Fibroblast of lung (primary cell): ENCODE measurements around the gene TNS1. TPM values are rescaled to one million over a fixed set of nuclear protein-coding genes. Genes with fewer than 3 reads are reported as not detected.

Experiments
- DNase-seq, 2 donors: peaks; one replicate each; pipeline versions ENCODE4 v3.0.0 to v3.0.0-alpha.2; 2010; ENCODE audit warnings: low read depth in 2 of 2
- H2AFZ ChIP-seq: 2 replicates; pipeline ENCODE4 v1.5.1; 2012; ENCODE audit warnings: low read length, control low read depth, inconsistent platforms
- H3K27ac ChIP-seq: 2 replicates; pipeline ENCODE4 v1.5.1; 2011; ENCODE audit warnings: low read length, control low read depth; ENCODE audit not compliant: insufficient read depth
- H3K27me3 ChIP-seq: 2 replicates; pipeline ENCODE4 v1.5.1; 2011; ENCODE audit warnings: mild to moderate bottlenecking, low read length; ENCODE audit not compliant: control insufficient read depth, insufficient read depth
- H3K36me3 ChIP-seq: 2 replicates; pipeline ENCODE4 v1.5.1; 2011; ENCODE audit warnings: low read length; ENCODE audit not compliant: control insufficient read depth, insufficient read depth
- H3K4me1 ChIP-seq: 2 replicates; pipeline ENCODE4 v1.5.1; 2011; ENCODE audit warnings: low read length; ENCODE audit not compliant: control insufficient read depth, insufficient read depth; ENCODE audit errors: extremely low read depth
- H3K4me2 ChIP-seq: 2 replicates; pipeline ENCODE4 v1.5.1; 2011; ENCODE audit warnings: low read length, control low read depth; ENCODE audit not compliant: insufficient read depth; ENCODE audit errors: extremely low read depth
- H3K4me3 ChIP-seq, 4 experiments: fragments of 200-600 bp in 1 of 4; sonication (generic) in 1 of 4; replicated peaks in 1 of 4; 2 replicates each; pipeline ENCODE4 v1.5.1; 2011 to 2016; ENCODE audit warnings: low read length in 4 of 4, low read depth in 3 of 4, mild to moderate bottlenecking in 3 of 4, control low read depth in 2 of 4, inconsistent platforms in 1 of 4, mixed read lengths in 1 of 4; ENCODE audit not compliant: insufficient read depth in 1 of 4; ENCODE audit errors: control extremely low read depth in 1 of 4
- H3K79me2 ChIP-seq: 2 replicates; pipeline ENCODE4 v1.5.1; 2012; ENCODE audit warnings: mild to moderate bottlenecking, low read length, inconsistent platforms; ENCODE audit not compliant: control insufficient read depth, insufficient read depth
- H3K9ac ChIP-seq: 2 replicates; pipeline ENCODE4 v1.5.1; 2011; ENCODE audit warnings: mild to moderate bottlenecking, low read length, control low read depth; ENCODE audit not compliant: insufficient read depth
- H3K9me3 ChIP-seq: 2 replicates; pipeline ENCODE4 v1.5.1; 2012; ENCODE audit warnings: low read depth, low read length; ENCODE audit not compliant: control insufficient read depth, insufficient read depth
- H4K20me1 ChIP-seq: 2 replicates; pipeline ENCODE4 v1.5.1; 2011; ENCODE audit warnings: low read length; ENCODE audit not compliant: control insufficient read depth, insufficient read depth; ENCODE audit errors: extremely low read depth
- EZH2 ChIP-seq: IDR thresholded peaks from 2 replicates; pipeline ENCODE4 v1.5.1; 2012; ENCODE audit warnings: low read length, control low read depth, mild to moderate bottlenecking; ENCODE audit errors: missing control alignments
- polyA plus RNA-seq, 2 donors: library from polyadenylated mRNA; depleted of rRNA in 1 of 2; stranded (reverse) in 1 of 2; unstranded in 1 of 2; fragments of >200 nt; gene quantifications; 2 replicates each; pipeline ENCODE4 v1.2.1, GENCODE V29; 2011 to 2012; ENCODE audit warnings: missing spikeins in 1 of 2
- total RNA-seq: library from RNA; depleted of rRNA; stranded (reverse); fragments of >200 nt; gene quantifications from 2 replicates; pipeline ENCODE4 v1.2.1, GENCODE V29; 2014
- TF ChIP-seq, protein P1 (sequence below), 2 donors: IDR thresholded peaks in 1 of 2; conservative IDR thresholded peaks in 1 of 2; 1 replicate in 1 of 2; 2 replicates in 1 of 2; pipeline ENCODE4 v1.5.1; 2011 to 2012; ENCODE audit warnings: low read length in 2 of 2, control low read depth in 1 of 2, inconsistent platforms in 1 of 2, low read depth in 1 of 2, mild to moderate bottlenecking in 1 of 2

TNS1 gene
- total and polyA plus RNA-seq, 2 donors (not counting 1 experiment from before 2014, with no cell fraction given) = 44.4 to 47.1 TPM

DNA sequence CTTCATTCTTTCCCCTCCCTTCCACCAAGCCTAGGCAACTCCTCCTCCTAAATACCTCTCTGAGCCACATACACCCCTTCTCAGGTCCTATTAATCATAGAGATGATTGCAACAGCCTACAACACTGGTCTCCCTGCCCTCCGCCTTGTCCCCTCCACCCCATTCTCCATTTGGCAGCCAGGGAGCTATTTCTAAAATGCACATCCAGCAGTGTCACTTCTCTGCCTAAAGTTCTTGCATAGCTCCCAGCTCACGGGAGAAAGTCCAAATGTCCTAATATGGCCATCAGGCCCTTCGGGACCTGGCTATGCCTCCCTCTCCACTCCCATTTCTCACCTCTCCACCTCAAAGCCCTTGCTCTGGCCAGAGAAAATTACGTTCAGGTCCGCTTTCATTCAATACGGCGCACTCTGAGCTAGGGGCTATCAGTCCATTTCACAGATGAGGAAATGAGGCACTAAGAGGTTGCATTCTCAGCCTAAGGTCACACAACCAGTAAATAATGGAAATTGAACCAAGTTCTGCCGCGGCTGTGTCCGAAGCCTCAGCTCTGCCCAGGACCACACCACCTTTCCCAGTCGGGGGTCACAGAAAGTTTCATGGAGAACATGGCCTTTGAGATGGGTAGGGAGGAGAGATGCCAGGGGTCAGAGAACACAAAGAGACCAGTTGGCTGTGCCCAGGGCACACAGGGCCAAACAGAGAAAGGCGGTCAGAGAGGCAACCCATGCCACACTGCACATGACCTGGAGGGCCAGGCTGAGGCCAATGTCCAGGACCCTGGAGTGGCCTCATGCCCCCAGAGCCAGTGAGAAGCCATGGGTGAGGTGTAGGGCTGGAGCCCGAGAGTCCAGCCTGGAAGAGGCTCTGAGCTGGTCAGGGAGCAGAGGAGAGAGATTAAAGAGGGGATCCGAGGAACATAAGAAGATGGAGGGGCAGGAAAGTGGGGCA, 72.8 kb downstream of the TNS1 start:
- Histone ChIP-seq H3K4me2 (no peak overlapping the region), H3K36me3 (peaks cover 2% of the 10 kb centered on the region), H4K20me1 (no peaks in the 10 kb centered on the region), H3K9ac (no peak overlapping the region), H3K79me2 (peaks cover 36% of the 10 kb centered on the region), H3K27ac (no peak overlapping the region), H3K4me3 (no peak overlapping the region), H3K4me1 (peaks cover 51% of the 10 kb centered on the region), H3K9me3 (no peaks in the 10 kb centered on the region), H2AFZ (no peak overlapping the region), H3K27me3 (no peaks in the 10 kb centered on the region)
- no peak for TF ChIP-seq EZH2
- TF ChIP-seq, protein P1, sequence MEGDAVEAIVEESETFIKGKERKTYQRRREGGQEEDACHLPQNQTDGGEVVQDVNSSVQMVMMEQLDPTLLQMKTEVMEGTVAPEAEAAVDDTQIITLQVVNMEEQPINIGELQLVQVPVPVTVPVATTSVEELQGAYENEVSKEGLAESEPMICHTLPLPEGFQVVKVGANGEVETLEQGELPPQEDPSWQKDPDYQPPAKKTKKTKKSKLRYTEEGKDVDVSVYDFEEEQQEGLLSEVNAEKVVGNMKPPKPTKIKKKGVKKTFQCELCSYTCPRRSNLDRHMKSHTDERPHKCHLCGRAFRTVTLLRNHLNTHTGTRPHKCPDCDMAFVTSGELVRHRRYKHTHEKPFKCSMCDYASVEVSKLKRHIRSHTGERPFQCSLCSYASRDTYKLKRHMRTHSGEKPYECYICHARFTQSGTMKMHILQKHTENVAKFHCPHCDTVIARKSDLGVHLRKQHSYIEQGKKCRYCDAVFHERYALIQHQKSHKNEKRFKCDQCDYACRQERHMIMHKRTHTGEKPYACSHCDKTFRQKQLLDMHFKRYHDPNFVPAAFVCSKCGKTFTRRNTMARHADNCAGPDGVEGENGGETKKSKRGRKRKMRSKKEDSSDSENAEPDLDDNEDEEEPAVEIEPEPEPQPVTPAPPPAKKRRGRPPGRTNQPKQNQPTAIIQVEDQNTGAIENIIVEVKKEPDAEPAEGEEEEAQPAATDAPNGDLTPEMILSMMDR (conservative IDR thresholded peaks at IDR 0.05 in 1 of 2, IDR thresholded peaks at IDR 0.05 in 1 of 2; ENCODE audit: low read depth in 1 of 2, low read length in 2 of 2) = no peak
- peak; percentile 65 to 93 for DNase-seq

DNA sequence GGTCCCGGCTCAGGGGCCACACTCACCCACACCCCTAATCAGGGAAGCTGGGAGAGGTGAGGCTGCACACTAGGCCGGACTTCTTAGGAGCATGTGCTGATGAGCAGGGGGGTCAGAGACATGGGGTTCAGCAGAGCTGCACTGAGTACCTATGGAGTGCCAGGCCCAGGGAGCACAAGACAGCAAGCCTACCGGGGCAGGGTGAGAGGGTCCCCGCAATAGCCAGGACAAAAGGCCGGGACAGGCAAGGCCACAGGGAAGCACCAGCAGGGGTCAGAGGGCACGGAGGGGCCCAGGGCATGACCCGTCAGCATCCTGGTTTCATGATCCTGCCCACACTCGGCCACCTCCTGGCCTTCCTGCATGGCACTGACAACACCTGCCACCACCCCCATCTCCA, 73.5 kb downstream of the TNS1 start:
- Histone ChIP-seq H4K20me1 (no peaks in the 10 kb centered on the region), H3K9ac (no peak overlapping the region), H3K27me3 (no peaks in the 10 kb centered on the region), H2AFZ (no peak overlapping the region), H3K4me3 (no peak overlapping the region), H3K9me3 (no peaks in the 10 kb centered on the region), H3K36me3 (peaks cover 2% of the 10 kb centered on the region), H3K27ac (no peak overlapping the region), H3K4me2 (no peak overlapping the region), H3K79me2 (peaks cover 38% of the 10 kb centered on the region), H3K4me1 (peaks cover 45% of the 10 kb centered on the region)
- no peak for TF ChIP-seq EZH2
- TF ChIP-seq, protein P1 (conservative IDR thresholded peaks at IDR 0.05 in 1 of 2, IDR thresholded peaks at IDR 0.05 in 1 of 2; ENCODE audit: low read depth in 1 of 2, low read length in 2 of 2) = no peak
- no peak for DNase-seq

DNA sequence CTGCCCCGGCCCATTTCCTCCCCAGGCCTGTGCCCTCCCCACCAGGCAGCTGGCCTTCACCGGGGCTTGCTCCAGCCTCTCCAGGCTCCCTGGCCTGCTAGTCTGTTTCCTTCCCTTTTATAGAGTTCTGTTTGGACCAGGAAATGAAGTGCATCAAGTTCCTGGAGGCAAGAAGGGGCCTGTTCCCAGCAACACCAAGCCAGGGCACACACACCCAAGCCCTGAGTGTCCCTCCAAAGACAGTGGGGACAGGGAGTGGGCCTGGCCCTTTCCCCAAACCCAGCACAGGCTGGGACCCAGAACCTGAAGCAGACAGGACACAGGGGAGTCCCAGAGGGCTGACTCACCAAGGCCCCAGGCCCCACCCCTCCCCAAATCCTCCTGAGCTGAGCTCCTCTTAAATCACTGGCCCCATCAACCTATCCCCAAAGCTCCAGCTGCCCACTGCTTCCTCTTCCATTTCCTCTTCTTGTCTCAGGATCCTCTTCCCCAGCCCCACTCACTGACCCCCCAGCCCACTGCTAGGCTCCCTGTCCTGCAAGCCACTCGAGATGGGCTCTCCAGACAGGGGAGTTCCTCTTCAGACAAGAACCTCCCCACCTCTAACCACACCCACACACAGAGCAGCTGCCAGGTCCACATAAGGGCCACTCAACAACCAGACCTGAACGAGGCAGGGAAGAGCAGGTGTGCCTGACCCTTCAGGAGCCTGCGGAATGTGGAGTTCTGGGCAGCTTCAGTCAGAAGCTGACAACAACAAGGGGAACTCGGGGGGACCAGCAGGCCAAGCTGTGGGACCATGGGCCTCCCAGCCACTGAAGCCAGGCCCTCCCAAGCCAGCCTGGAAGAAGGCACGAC, 74.2 kb downstream of the TNS1 start:
- Histone ChIP-seq H3K27ac (no peak overlapping the region), H3K27me3 (no peaks in the 10 kb centered on the region), H3K9ac (no peak overlapping the region), H4K20me1 (no peaks in the 10 kb centered on the region), H2AFZ (no peak overlapping the region), H3K4me1 (peaks cover 38% of the 10 kb centered on the region), H3K4me3 (no peak overlapping the region), H3K36me3 (peaks cover 2% of the 10 kb centered on the region), H3K4me2 (no peak overlapping the region), H3K79me2 (peaks cover 39% of the 10 kb centered on the region), H3K9me3 (no peaks in the 10 kb centered on the region)
- TF ChIP-seq EZH2 = no peak
- TF ChIP-seq, protein P1 (conservative IDR thresholded peaks at IDR 0.05 in 1 of 2, IDR thresholded peaks at IDR 0.05 in 1 of 2; ENCODE audit: low read depth in 1 of 2, low read length in 2 of 2) = no peak
- no peak for DNase-seq
